ENCODE measurements around the gene PHF13.

The PHF13 gene

GRCh38 chr1:6612641-6613360 lies 730 bp upstream of the PHF13 start:
- Histone ChIP-seq H4K20me1 (ENCODE audit: insufficient read depth, low read length) (no peaks in the 10 kb centered on the region), H3K9me2 (replicated peaks; ENCODE audit: insufficient read depth, low read length) (no peaks in the 10 kb centered on the region), H3K9me3 (replicated peaks; ENCODE audit: insufficient read depth, low read length) (no peaks in the 10 kb centered on the region), H3K9ac (ENCODE audit: low read length) (peak overlapping the region; percentile 66), H2AFZ (ENCODE audit: low read length) (peak overlapping the region; percentile 85), H3K4me2 (ENCODE audit: low read depth, low read length) (peak overlapping the region; percentile 93), H3K79me2 (ENCODE audit: low read length) (peaks cover 35% of the 10 kb centered on the region), H3K36me3 (replicated peaks; ENCODE audit: insufficient read depth, low read length) (no peaks in the 10 kb centered on the region), H3K27me3 (replicated peaks; ENCODE audit: insufficient read depth, low read length) (no peaks in the 10 kb centered on the region), H3K4me1 (ENCODE audit: low read length) (peaks cover 4% of the 10 kb centered on the region; the same call in 1 of the 2 replicates), H3F3A (ENCODE audit: insufficient read depth, low read length) (peaks cover 8% of the 10 kb centered on the region), H3K27ac (ENCODE audit: low read length) (peak overlapping the region; percentile 59; the same call in 1 of the 2 replicates), H3K4me3 (ENCODE audit: low read length) (peak overlapping the region; percentile 78)
- TF ChIP-seq EZH2phosphoT487 (IDR thresholded peaks at IDR 0.05; ENCODE audit: low read length): no peak
- no peak for TF ChIP-seq CTCF (IDR thresholded peaks at IDR 0.05; ENCODE audit: low read length)
- no peak for TF ChIP-seq EZH2 (optimal IDR thresholded peaks at IDR 0.05; ENCODE audit: low read depth, low read length)
- DNase-seq: peak; percentile 51

- no peaks in the 10 kb centered on the region for H3K9me2 ChIP-seq (replicated peaks; ENCODE audit: insufficient read depth, low read length)
- no peaks in the 10 kb centered on the region for H3K9me3 ChIP-seq (replicated peaks; ENCODE audit: insufficient read depth, low read length)
- peak overlapping the region; percentile 46; the same call in 1 of the 2 replicates for H3K27ac ChIP-seq (ENCODE audit: low read length)
- peaks cover 48% of the 10 kb centered on the region for H3K79me2 ChIP-seq (ENCODE audit: low read length)
- DNase-seq: peak; percentile 22
- H2AFZ ChIP-seq (ENCODE audit: low read length): peak overlapping the region; percentile 50; the same call in 1 of the 2 replicates
- no peaks in the 10 kb centered on the region for H3K27me3 ChIP-seq (replicated peaks; ENCODE audit: insufficient read depth, low read length)
- no peaks in the 10 kb centered on the region for H4K20me1 ChIP-seq (ENCODE audit: insufficient read depth, low read length)
- TF ChIP-seq EZH2phosphoT487 (IDR thresholded peaks at IDR 0.05; ENCODE audit: low read length): no peak
- TF ChIP-seq EZH2 (optimal IDR thresholded peaks at IDR 0.05; ENCODE audit: low read depth, low read length): no peak
- TF ChIP-seq CTCF (IDR thresholded peaks at IDR 0.05; ENCODE audit: low read length): no peak
- H3K9ac ChIP-seq (ENCODE audit: low read length): peak overlapping the region; percentile 84
- H3K36me3 ChIP-seq (replicated peaks; ENCODE audit: insufficient read depth, low read length): no peaks in the 10 kb centered on the region
- peak overlapping the region; percentile 37; the same call in 1 of the 2 replicates for H3K4me2 ChIP-seq (ENCODE audit: low read depth, low read length)
- H3K4me3 ChIP-seq (ENCODE audit: low read length): peak overlapping the region; percentile 77
- peaks cover 8% of the 10 kb centered on the region for H3F3A ChIP-seq (ENCODE audit: insufficient read depth, low read length)
- peaks cover 3% of the 10 kb centered on the region; the same call in 1 of the 2 replicates for H3K4me1 ChIP-seq (ENCODE audit: low read length)
Measured at GRCh38 chr1:6614019-6614928, 743 bp downstream of the PHF13 start.

GRCh38 chr1:6614929-6615785 lies 1.6 kb downstream of the PHF13 start:
- H4K20me1 ChIP-seq (ENCODE audit: insufficient read depth, low read length): no peaks in the 10 kb centered on the region
- no peaks in the 10 kb centered on the region for H3K4me1 ChIP-seq (ENCODE audit: low read length)
- H3K4me3 ChIP-seq (ENCODE audit: low read length): peak overlapping the region; percentile 17; the same call in 1 of the 2 replicates
- H3K9ac ChIP-seq (ENCODE audit: low read length): no peak overlapping the region
- no peak overlapping the region for H2AFZ ChIP-seq (ENCODE audit: low read length)
- H3K9me2 ChIP-seq (replicated peaks; ENCODE audit: insufficient read depth, low read length): no peaks in the 10 kb centered on the region
- H3F3A ChIP-seq (ENCODE audit: insufficient read depth, low read length): peaks cover 8% of the 10 kb centered on the region
- no peaks in the 10 kb centered on the region for H3K9me3 ChIP-seq (replicated peaks; ENCODE audit: insufficient read depth, low read length)
- no peaks in the 10 kb centered on the region for H3K27me3 ChIP-seq (replicated peaks; ENCODE audit: insufficient read depth, low read length)
- peaks cover 57% of the 10 kb centered on the region for H3K79me2 ChIP-seq (ENCODE audit: low read length)
- peak overlapping the region; percentile 41; the same call in 1 of the 2 replicates for H3K4me2 ChIP-seq (ENCODE audit: low read depth, low read length)
- H3K36me3 ChIP-seq (replicated peaks; ENCODE audit: insufficient read depth, low read length): no peaks in the 10 kb centered on the region
- no peak overlapping the region for H3K27ac ChIP-seq (ENCODE audit: low read length)
- DNase-seq: no peak
- TF ChIP-seq EZH2 (optimal IDR thresholded peaks at IDR 0.05; ENCODE audit: low read depth, low read length): no peak
- TF ChIP-seq CTCF (IDR thresholded peaks at IDR 0.05; ENCODE audit: low read length): no peak
- no peak for TF ChIP-seq EZH2phosphoT487 (IDR thresholded peaks at IDR 0.05; ENCODE audit: low read length)
